ENCODE measurements around the gene BRCA1. TPM values are rescaled to one million over a fixed set of nuclear protein-coding genes. Genes with fewer than 3 reads are reported as not detected.
"Not testable (repeated sequence)": the region's sequence is repeated elsewhere in the genome, so short reads cannot be mapped to it uniquely, and the experiment has no call there.

The BRCA1 gene
- total RNA-seq, 1 donor from 2014 or later = 6.1 TPM

DNA sequence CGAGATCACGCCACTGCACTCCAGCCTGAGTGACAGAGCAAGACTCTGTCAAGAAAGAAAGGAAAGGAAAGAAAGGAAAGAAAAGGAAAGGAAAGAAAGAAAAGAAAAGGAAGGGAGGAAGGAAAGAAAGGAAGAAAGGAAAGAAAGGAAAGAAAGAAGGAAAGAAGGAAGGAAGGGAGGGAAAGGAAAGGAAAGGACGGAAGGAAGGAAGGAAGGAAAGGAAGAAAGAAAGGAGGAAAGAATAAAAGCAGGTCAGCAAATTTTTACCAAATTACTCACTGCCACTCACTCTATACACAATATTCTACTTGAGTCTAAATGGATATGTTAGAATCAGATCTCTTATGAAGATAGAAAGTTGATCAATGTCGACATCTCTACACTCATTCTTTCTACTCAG, 50.3 kb downstream of the BRCA1 start:
- FAIRE-seq (no peak), DNase-seq (ENCODE audit: low spot score in 2 of 2) (no peak)

DNA sequence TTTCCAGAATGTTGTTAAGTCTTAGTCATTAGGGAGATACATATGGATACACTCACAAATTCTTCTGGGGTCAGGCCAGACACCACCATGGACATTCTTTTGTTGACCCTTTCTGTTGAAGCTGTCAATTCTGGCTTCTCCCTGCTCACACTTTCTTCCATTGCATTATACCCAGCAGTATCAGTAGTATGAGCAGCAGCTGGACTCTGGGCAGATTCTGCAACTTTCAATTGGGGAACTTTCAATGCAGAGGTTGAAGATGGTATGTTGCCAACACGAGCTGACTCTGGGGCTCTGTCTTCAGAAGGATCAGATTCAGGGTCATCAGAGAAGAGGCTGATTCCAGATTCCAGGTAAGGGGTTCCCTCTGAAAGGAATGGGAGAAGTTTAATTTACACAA, 54.3 kb downstream of the BRCA1 start:
- DNase-seq (ENCODE audit: low spot score in 2 of 2) (no peak), FAIRE-seq (no peak)

DNA sequence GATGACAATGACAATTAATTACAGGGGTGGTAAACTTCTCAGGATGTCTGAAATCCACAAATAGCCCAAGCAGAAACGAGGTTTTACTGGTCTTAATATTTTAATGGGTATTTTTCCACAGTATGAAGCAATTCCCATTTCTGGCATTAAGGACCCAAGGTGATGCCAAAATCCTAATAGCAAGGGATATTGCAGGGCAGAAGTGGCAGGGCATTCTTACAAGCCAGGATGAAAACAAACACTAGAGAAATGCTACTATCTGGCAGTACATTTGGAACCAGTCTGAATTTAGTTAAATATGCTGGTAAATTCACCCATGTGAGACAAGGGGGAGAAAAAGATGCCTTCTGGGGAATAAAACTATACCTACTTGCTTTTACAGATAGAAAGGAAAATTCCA, 54.9 kb downstream of the BRCA1 start:
- DNase-seq (ENCODE audit: low spot score in 2 of 2) (no peak), FAIRE-seq (no peak)

DNA sequence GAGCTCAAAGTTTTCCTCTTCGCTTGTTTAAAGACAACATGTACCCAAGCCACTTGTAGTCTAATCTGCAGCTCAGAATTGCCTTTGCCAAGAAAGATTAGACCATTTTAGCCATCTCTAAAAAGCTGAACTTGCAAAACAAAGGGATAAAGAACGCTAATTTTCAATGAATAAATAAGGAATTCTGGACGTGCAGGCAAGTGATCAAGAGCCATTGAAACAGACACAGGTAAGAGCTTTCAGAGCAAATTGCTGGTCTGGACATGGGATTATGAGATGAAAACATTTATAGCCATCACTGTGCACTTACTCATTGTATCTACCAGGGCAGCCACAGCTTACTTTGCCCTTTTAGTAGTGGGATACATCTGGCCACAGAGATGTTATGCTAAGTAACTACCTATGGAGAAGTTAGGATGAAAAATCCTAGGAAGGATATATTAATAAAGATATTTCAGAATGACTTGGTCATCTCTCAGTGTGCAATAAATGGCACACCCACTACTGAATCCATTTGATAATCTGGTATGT, 55.7 kb downstream of the BRCA1 start:
- FAIRE-seq (no peak), DNase-seq (ENCODE audit: low spot score in 2 of 2) (no peak)

DNA sequence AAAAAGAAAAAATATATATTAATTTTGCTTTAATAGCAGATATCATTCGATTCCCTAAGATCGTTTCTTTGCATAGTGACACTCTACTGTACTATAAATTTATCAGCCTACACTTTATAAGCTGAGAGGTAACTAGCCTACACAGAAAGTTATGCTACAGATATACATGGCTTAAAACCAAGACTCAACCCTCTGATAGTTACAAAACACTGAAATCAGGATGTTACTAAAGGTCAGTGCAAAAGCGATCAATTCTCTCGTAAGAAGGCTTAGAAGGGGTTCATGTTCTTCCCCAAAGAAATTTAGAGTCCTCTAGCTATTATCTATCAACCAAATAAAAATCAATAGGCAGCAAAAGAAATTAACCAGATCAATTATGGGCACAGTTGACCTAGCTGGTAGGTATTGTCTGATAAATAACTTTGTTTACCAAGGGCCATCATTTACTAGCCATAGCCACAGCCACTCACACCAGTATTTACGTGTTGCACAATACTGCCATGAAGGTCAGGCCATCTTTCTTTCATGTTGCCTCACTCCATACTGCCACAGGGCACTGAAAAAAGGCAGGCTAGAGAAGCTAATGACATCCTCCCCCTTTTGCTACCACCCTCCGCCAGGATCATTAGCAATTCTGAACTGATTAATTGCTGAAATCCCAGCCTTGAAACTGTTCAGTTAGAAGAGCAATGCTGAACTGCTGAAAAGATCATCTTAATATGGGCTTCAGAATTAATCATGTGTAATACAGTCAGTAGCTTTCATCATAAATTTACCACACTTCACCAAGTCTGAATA, 56.4 kb downstream of the BRCA1 start:
- DNase-seq (ENCODE audit: low spot score in 2 of 2) (no peak), FAIRE-seq (no peak)

DNA sequence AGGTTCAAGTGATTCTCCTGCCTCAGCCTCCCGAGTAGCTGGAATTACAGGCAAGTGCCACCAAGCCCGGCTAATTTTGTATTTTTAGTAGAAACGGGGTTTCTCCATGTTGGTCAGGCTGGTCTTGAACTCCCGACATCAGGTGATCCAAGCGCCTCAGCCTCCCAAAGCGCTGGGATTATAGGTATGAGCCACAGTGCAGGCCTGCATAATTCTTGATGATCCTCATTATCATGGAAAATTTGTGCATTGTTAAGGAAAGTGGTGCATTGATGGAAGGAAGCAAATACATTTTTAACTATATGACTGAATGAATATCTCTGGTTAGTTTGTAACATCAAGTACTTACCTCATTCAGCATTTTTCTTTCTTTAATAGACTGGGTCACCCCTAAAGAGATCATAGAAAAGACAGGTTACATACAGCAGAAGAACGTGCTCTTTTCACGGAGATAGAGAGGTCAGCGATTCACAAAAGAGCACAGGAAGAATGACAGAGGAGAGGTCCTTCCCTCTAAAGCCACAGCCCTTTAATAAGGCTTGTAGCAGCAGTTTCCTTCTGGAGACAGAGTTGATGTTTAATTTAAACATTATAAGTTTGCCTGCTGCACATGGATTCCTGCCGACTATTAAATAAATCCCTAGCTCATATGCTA, 62.1 kb downstream of the BRCA1 start:
- FAIRE-seq = no peak
- no peak for DNase-seq (ENCODE audit: low spot score in 2 of 2)

DNA sequence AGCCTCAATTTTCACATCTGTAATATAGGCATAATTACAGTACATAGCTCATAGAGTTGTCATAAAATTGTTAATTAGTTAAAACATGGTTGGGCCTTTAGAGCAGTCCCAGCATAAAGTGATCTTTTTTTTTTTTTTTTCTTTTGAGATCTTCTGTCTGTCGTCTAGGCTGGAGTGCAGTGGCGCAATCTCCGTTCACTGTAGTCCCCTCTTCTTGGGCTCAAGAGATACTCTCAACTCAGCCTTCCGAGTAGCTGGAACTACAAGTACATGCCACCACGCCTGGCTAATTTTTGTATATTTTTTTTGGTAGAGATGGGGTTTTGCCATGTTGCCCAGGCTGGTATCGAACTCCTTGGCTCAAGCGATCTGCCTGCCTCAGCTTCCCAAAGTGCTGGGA, 69.1 kb downstream of the BRCA1 start:
- no peak for DNase-seq (ENCODE audit: low spot score in 2 of 2)
- FAIRE-seq = no peak

DNA sequence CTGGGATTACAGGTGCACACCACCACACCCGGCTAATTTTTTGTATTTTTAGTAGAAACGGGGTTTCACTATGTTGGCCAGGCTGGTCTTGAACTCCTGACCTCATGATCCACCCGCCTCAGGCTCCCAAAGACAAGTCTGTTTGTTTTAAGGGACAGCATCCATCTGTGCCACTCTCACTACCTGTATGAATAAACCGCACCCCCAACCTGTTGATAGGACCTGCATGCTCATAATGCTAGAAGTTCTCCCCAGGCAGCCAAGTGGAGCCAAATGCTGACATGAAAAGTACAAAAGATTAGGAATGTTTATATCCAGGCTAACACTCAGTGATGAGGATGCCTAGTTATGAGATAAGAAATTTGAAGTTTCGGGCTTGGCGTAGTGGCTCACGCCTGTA, 72.2 kb downstream of the BRCA1 start:
- not testable (repeated sequence) for FAIRE-seq; DNase-seq (ENCODE audit: low spot score in 2 of 2)

DNA sequence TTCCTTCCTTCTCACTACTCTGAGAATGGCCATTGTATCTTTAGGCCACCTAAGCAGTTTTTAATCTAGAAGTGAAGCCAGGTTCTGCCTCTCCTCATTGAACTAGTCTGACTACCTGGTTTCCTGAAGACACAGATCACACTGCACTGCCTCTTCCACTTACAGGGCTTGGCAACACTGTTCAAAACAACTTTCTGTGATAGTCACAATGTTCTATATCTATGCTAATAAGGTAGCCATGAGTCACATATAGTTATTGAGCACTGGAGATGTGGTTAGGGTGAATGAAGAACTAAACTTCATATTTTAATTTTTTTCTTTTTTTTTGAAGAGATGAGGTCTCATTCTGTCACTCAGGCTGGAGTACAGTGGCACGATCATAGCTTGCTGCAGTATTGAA, 73.2 kb downstream of the BRCA1 start:
- DNase-seq (ENCODE audit: low spot score in 2 of 2) (no peak), FAIRE-seq (no peak)

DNA sequence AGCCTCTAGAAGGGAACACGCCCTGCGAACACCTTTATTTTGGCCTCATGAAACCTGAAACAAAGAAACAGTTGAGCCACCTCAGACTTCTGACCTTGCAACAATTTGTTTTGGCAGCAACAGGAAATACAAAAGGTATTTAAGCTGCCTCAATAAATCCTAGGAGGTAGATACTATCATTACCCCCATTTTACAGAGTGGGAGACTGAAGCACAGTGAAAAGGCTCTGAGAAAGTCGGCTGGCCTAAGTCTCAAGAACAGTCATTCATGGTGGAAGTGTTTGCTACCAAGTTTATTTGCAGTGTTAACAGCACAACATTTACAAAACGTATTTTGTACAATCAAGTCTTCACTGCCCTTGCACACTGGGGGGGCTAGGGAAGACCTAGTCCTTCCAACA, 81.1 kb downstream of the BRCA1 start:
- DNase-seq (ENCODE audit: low spot score in 2 of 2) (no peak), FAIRE-seq (no peak)

DNA sequence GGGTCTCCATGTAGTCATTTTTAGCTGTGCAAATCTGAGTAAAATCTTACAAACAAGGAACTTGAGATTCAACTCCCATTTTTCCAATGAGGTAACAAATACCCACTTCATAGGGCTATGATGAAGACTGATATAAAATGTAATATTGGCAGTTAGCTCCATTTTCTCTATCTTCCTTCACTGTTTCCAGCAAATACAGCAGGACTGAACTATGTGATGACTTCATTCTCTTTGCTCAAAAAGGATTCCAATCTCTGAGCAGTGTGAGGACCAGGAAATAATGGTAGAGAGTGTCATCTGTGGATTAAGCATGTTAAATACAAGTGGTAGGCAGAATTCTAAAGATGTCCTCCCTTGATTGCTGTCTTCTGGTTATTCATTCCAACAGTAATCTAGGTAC, 81.9 kb downstream of the BRCA1 start:
- FAIRE-seq (no peak), DNase-seq (ENCODE audit: low spot score in 2 of 2) (no peak)

DNA sequence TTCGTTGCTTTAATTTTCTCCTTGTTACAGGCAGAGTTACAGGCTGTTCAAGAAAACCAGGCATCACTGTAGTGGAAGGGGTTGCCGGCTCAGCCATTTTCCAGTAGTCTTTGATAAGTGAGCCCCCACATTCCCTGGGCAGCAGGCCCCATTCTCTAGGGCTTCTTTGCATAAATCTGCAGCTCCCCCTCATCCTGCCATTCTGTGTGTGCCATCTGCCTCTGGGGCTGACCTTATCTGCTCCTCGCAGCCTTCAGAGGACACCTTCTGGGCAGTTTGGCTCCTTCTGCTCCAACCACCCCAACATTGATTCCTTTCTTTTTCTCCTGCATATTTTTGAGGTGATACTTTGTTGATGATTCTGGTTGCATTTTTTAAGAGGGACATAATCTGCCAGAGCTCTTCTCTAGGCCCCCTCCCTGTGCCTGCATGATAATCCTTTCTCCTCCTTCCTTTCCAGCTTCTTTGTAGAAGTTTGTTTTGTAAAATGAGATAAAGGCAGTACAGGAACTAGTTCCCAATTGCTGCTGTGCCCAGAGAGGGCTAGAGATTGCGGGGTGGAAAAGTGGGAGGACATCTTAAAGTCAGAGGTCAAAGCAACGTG, 83.0 kb downstream of the BRCA1 start:
- FAIRE-seq (no peak), DNase-seq (ENCODE audit: low spot score in 2 of 2) (no peak)

DNA sequence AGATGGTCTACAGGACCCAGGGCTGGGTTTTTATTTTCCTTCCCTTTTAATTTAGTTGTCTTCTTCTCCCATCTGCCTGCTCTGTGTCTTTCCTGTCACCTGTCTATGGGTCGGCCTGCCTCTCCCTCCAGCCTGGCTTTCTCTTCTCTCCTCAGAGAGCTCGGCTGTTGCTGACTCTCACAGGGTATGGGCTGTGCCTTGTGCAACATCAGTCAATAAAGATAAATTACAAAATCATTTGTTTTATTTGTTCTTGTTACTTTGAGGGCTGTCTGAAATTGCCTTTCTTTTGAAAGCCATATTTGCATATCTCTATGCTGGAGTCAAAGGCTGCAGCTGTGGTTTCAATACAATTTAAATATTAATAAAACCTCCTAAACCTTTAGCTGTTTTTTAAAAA, 84.5 kb downstream of the BRCA1 start:
- FAIRE-seq = no peak
- no peak for DNase-seq (ENCODE audit: low spot score in 2 of 2)

DNA sequence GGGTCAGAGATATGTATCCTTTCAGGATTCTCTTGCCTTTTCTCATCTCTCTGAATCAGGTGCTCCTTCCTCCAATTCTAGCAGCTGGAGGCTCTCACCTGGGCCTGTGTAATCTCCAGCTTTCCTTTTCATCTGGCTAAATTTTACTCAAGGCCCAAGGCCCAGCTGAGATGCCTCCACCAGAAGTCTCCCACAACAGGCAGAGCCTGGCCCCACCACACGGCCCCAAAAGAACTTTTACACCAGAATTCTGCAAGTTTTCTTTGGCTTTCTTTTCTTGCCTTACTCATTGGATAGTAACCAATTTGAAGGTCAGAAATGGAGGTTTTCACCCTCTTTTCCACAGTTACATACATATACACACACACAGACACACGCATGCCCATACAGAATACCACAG, 85.5 kb downstream of the BRCA1 start:
- no peak for FAIRE-seq

DNA sequence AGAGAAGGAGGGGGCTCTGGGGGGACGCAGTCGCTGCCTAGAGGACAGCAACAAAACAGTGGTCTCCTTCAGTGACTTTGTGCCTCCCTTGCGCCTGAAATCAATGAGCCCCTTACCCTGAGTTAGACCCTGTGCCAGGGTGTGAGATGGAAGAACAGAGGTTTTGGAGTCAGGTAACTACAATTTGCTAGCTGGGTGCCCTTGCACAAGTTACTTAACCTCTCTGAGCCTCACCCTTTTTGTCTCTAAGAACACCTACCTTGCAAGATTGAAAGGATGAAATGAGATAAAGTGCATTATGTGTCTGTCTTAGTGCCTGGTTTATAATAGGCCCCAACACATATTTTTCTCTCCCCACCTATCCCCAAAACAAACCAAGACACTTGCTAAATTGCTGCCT, 90.3 kb downstream of the BRCA1 start:
- no peak for DNase-seq (ENCODE audit: low spot score in 2 of 2)
- no peak for FAIRE-seq

More for the DNA sequence above, 85.5 kb downstream of the BRCA1 start:
- no peak for DNase-seq (ENCODE audit: low spot score in 2 of 2)

DNA sequence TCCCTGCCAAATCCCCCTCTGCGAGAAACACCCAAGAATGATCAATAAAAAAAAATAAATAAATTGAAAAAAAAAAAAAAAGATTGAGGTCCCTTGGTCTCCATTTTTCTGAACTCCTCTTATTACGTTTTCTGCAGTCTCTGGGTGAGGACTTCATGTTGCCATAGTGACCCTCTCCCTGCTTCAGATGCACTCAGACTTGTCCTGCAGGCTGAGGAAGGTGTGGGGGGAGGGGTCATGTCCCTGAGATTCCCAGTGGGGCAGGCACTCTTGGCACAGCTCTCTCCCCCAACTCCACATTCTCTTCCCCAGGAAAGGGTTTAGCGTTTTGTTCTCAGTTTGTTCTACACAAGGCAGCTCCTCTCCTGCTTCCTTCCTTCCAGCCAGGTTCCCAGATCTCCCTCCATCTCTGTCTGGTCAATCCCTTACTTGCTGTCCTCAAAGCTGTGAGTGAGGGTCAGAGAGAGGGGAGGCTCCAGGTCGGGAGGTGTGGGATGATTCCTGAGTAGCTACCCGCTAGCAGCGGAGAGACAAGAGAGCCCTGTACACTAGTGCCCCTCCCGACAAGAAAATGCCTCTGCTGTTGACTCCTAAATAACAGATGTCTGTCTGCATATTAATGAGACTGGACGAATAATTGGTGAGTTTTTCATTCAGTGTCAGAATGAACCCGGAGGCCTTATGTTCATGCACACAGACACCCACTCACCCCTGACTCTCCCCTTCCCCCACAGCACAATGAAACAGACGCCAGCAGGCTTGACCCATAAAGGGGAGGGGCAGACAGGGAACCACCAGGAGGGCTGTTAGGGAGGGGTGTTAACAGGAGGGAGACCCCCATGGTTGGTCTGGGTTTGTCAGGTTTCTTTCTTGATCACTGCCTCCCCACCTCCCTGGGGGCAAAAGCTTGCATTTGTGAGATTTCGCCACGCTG, 90.9 kb downstream of the BRCA1 start:
- DNase-seq (ENCODE audit: low spot score in 2 of 2) (no peak), FAIRE-seq (no peak)

DNA sequence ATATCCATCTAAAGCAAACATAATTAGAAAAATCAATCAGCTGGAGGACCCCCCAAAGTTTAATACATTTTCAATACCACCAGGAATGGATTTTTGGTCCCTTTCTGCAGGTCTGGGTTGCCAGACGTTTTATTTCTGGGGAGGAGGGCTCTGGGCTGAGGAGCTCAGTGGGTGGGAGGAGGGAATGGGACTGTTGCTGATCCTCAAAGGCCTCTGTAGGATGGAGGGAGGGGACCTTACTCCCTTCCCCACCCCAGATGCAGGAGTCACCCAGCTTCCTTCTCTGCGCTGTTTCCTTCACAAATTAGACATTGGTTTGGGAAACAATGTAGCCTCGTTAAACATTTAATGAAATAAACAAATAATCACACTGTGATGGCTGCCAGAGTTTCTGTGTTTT, 93.5 kb downstream of the BRCA1 start:
- FAIRE-seq = no peak
- DNase-seq (ENCODE audit: low spot score in 2 of 2) = no peak

DNA sequence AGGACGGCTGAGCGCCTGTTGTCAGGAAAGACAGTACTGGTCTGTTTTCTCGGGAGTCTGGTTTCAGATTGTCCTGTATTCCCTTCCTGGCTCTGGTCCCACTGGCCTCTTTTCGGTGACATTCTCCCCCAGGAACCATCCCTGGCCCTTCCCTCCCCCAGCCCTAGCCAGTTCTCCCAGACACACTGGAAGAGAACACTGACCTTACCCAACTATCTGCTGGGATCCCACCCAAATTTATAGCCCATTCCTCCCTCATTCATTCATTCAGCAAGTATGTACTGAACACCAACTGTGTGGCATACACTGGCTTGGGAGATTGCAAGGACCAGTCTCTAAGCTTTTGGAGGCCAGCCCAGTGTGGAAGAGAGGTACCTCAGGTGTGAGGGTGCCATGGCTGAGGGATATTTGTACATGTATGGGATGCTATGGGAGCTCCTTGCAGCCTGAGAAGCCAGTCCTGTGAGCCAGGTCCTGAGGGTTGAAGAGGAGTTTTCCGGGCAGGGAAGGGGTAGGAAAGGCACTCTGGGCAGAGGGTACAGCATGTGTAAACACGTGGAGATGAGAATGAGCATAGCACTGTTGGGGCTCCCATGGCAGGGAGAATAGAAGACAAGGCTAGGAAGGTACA, 94.9 kb downstream of the BRCA1 start:
- FAIRE-seq (no peak), DNase-seq (ENCODE audit: low spot score in 2 of 2) (peak in 1 of 2 donors; percentile 35)

DNA sequence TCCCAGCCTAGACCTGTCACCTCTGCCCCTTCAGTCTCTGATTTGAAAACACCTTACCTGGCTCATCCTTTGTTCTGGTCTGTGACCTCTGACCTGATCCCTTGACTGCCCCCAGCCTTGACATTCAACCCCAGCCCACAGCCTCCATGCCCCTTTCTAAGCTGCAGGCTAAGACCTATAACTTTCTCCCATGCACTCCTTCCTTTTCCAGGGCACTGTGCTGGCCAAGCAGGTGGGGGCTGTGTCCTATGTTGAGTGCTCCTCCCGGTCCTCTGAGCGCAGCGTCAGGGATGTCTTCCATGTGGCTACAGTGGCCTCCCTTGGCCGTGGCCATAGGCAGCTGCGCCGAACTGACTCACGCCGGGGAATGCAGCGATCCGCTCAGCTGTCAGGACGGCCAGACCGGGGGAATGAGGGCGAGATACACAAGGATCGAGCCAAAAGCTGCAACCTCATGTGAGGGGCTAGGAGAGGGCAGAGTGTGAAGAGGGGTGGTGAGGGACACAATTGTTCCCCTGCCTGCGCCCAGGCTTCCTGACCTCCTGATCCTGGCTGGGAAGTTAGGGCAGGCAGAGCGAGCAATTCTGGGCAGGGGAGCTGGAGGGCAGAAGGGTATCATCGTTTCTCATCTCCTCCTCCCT, 96.8 kb downstream of the BRCA1 start:
- FAIRE-seq (no peak), DNase-seq (ENCODE audit: low spot score in 2 of 2) (no peak)
